ENCODE data around the gene OLFML2A.
A peak's percentile ranks its signal among the peaks of the same experiment; 100 is the strongest.

OLFML2A gene

DNA sequence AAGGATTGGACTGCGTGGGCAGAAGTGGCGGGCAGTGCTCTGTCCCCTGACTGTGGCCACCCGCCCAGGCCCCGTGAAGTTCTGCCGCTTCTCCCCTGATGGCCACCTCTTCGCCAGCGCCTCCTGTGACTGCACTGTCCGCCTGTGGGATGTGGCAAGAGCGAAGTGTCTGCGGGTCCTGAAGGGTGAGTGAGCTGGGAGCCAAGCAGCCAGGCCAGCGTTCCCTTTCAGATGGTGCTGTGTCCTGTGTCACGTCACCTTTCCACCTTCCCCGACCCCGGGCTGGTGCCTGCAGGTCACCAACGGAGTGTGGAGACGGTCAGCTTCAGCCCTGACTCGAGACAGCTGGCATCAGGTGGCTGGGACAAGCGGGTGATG lies 78.6 kb downstream of the OLFML2A start:
- Histone ChIP-seq H4K20me1 (ENCODE audit: low read depth, low read length) (peaks cover 18% of the 10 kb centered on the region; the same call in 1 of the 2 replicates), H3F3A (ENCODE audit: insufficient read depth) (peaks cover 42% of the 10 kb centered on the region), H3K9ac (ENCODE audit: low read length) (no peak overlapping the region)

DNA sequence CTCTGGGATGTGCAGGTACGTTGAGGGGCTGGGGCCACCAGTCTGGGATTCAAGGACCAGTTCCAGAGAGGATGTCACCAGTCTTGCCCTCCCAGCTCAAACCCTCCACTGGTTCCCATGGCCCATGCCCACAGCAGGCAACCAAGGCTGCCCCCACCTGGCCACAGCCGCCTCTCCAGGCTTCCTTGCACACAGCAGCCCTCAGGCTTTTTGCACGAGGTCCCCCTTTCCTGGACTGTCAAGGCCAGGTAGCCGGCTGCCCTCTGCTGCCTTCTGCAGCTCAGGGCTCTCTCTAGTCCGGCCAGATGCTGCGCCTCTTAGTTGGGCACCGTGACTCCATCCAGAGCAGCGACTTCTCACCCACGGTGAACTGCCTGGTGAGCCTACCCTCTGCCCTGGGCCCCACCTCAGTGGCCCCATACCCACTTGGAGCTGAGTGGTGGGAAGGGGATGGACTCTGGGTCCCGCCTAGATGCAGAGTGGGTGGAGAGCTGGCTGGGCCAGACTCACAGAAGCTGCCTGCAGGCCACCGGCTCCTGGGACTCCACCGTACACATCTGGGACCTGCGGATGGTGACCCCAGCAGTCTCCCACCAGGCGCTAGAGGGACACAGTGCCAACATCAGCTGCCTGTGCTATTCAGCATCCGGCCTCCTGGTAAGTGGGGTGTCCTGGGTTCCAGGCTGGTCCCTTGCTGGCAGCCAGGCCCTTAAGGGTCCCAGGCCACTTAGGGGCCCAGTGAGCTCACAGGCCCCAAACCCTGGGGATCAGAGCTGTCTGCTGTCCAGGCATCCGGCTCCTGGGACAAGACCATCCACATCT lies 79.2 kb downstream of the OLFML2A start:
- Histone ChIP-seq H3K36me3 (ENCODE audit: low read length) (peaks cover 14% of the 10 kb centered on the region), H3F3A (ENCODE audit: insufficient read depth) (peaks cover 48% of the 10 kb centered on the region)

More for the DNA sequence above, 78.6 kb downstream of the OLFML2A start:
- TF ChIP-seq EZH2phosphoT487 (conservative IDR thresholded peaks at IDR 0.05; ENCODE audit: low read length) = no peak
- TF ChIP-seq, protein P1, sequence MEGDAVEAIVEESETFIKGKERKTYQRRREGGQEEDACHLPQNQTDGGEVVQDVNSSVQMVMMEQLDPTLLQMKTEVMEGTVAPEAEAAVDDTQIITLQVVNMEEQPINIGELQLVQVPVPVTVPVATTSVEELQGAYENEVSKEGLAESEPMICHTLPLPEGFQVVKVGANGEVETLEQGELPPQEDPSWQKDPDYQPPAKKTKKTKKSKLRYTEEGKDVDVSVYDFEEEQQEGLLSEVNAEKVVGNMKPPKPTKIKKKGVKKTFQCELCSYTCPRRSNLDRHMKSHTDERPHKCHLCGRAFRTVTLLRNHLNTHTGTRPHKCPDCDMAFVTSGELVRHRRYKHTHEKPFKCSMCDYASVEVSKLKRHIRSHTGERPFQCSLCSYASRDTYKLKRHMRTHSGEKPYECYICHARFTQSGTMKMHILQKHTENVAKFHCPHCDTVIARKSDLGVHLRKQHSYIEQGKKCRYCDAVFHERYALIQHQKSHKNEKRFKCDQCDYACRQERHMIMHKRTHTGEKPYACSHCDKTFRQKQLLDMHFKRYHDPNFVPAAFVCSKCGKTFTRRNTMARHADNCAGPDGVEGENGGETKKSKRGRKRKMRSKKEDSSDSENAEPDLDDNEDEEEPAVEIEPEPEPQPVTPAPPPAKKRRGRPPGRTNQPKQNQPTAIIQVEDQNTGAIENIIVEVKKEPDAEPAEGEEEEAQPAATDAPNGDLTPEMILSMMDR (IDR thresholded peaks at IDR 0.05; ENCODE audit: insufficient read depth, low read length, poor library complexity, severe bottlenecking) = no peak
- H3K9me2 ChIP-seq (replicated peaks; ENCODE audit: insufficient read depth, low read length) = no peaks in the 10 kb centered on the region
- H3K9me3 ChIP-seq (ENCODE audit: insufficient read depth, low read length) = no peaks in the 10 kb centered on the region
- H3K27ac ChIP-seq (ENCODE audit: low read depth, low read length) = no peak overlapping the region
- H3K4me2 ChIP-seq (ENCODE audit: low read depth, low read length, poor library complexity, severe bottlenecking) = no peak overlapping the region
- H3K79me2 ChIP-seq (ENCODE audit: insufficient read depth, low read length) = peaks cover 17% of the 10 kb centered on the region
- H3K36me3 ChIP-seq (ENCODE audit: low read length) = peaks cover 8% of the 10 kb centered on the region
- H3K4me3 ChIP-seq (ENCODE audit: insufficient read depth, low read length, poor library complexity, severe bottlenecking) = no peak overlapping the region
- H3K27me3 ChIP-seq (ENCODE audit: low read length) = no peaks in the 10 kb centered on the region
- H2AFZ ChIP-seq (ENCODE audit: low read depth, low read length, severe bottlenecking) = no peak overlapping the region

DNA sequence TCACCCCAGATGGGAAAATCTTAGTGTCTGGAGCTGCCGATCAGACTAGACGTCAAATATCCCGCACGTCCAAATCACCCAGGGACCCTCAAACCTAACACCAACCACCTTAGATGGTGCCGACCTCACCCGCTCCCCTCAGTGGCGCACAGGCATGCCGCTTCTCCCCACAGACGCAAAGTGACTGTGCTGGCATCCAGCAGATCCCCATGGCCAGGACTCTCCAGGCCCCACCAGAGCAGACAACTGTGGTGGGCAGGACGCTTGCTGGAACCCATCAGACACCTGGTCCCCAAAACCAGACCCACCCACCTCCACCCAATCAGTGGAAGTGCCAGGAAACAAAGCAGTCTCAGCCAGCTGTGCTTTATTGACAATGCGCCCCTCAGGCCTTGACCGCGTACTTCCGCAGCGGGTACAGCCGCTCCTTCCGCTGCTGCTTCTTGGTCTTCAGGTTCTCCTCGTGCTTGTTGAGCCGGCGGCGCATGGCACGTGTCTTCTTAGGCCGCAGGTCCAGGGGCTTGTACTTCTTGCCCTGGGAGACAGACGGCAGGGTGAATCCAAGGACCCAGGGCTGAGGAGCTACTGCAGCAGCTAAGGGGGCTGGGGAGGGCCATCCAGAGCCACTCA lies 80.7 kb downstream of the OLFML2A start:
- H3K9me2 ChIP-seq (replicated peaks; ENCODE audit: insufficient read depth, low read length) = no peaks in the 10 kb centered on the region
- H3F3A ChIP-seq (ENCODE audit: insufficient read depth) = peaks cover 53% of the 10 kb centered on the region
- no peaks in the 10 kb centered on the region for H3K27me3 ChIP-seq (ENCODE audit: low read length)
- no peak overlapping the region for H3K9ac ChIP-seq (ENCODE audit: low read length)
- H4K20me1 ChIP-seq (ENCODE audit: low read depth, low read length) = peaks cover 24% of the 10 kb centered on the region; the same call in 1 of the 2 replicates
- H3K4me3 ChIP-seq (ENCODE audit: insufficient read depth, low read length, poor library complexity, severe bottlenecking) = no peak overlapping the region
- H3K36me3 ChIP-seq (ENCODE audit: low read length) = peaks cover 14% of the 10 kb centered on the region
- H3K4me2 ChIP-seq (ENCODE audit: low read depth, low read length, poor library complexity, severe bottlenecking) = no peak overlapping the region
- no peak overlapping the region for H3K27ac ChIP-seq (ENCODE audit: low read depth, low read length)
- peaks cover 28% of the 10 kb centered on the region for H3K79me2 ChIP-seq (ENCODE audit: insufficient read depth, low read length)
- TF ChIP-seq, protein P1 (IDR thresholded peaks at IDR 0.05; ENCODE audit: insufficient read depth, low read length, poor library complexity, severe bottlenecking) = no peak
- TF ChIP-seq EZH2phosphoT487 (conservative IDR thresholded peaks at IDR 0.05; ENCODE audit: low read length) = no peak
- H2AFZ ChIP-seq (ENCODE audit: low read depth, low read length, severe bottlenecking) = no peak overlapping the region
- H3K9me3 ChIP-seq (ENCODE audit: insufficient read depth, low read length) = no peaks in the 10 kb centered on the region

More for the DNA sequence above, 79.2 kb downstream of the OLFML2A start:
- peaks cover 23% of the 10 kb centered on the region for H3K79me2 ChIP-seq (ENCODE audit: insufficient read depth, low read length)
- peaks cover 24% of the 10 kb centered on the region; the same call in 1 of the 2 replicates for H4K20me1 ChIP-seq (ENCODE audit: low read depth, low read length)
- H3K4me3 ChIP-seq (ENCODE audit: insufficient read depth, low read length, poor library complexity, severe bottlenecking) = no peak overlapping the region
- no peaks in the 10 kb centered on the region for H3K9me2 ChIP-seq (replicated peaks; ENCODE audit: insufficient read depth, low read length)
- no peak overlapping the region for H3K27ac ChIP-seq (ENCODE audit: low read depth, low read length)
- H3K27me3 ChIP-seq (ENCODE audit: low read length) = no peaks in the 10 kb centered on the region
- H3K9me3 ChIP-seq (ENCODE audit: insufficient read depth, low read length) = no peaks in the 10 kb centered on the region
- no peak overlapping the region for H3K9ac ChIP-seq (ENCODE audit: low read length)
- H3K4me2 ChIP-seq (ENCODE audit: low read depth, low read length, poor library complexity, severe bottlenecking) = no peak overlapping the region
- H2AFZ ChIP-seq (ENCODE audit: low read depth, low read length, severe bottlenecking) = no peak overlapping the region
- TF ChIP-seq, protein P1 (IDR thresholded peaks at IDR 0.05; ENCODE audit: insufficient read depth, low read length, poor library complexity, severe bottlenecking) = peak; percentile 14
- no peak for TF ChIP-seq EZH2phosphoT487 (conservative IDR thresholded peaks at IDR 0.05; ENCODE audit: low read length)
